ENCODE results near the gene WRAP73.

WRAP73 gene

GRCh38 chr1:3614755-3615742 lies 34.9 kb downstream of the WRAP73 start:
- DNase-seq, result peak in 1 of 56 donors; percentile 28

GRCh38 chr1:3612123-3612522 lies 37.8 kb downstream of the WRAP73 start:
- DNase-seq, result no peak

- peak in 12 of 56 donors; percentile 5 to 78 (median 34) for DNase-seq
Measured at GRCh38 chr1:3611170-3612019, 38.5 kb downstream of the WRAP73 start, which contains the start of gene MEGF6. MEGF6 (minus strand) TSS chr1:3611508; CDS start chr1:3611268, 240 bp downstream.

- DNase-seq, result no peak
Measured at GRCh38 chr1:3610527-3611169, 39.3 kb downstream of the WRAP73 start.

- no peak for DNase-seq
Measured at GRCh38 chr1:3609769-3610526, 40.0 kb downstream of the WRAP73 start.

- DNase-seq, result peak in 1 of 56 donors; percentile 20
Measured at GRCh38 chr1:3609016-3609768, 40.7 kb downstream of the WRAP73 start.

- DNase-seq, result no peak
Measured at GRCh38 chr1:3608154-3608553, 41.7 kb downstream of the WRAP73 start.

- DNase-seq, result no peak
Measured at GRCh38 chr1:3607703-3608065, 42.2 kb downstream of the WRAP73 start.

GRCh38 chr1:3606779-3607702 lies 42.9 kb downstream of the WRAP73 start:
- no peak for DNase-seq

GRCh38 chr1:3604997-3605823 lies 44.7 kb downstream of the WRAP73 start:
- DNase-seq, result no peak

GRCh38 chr1:3604468-3604974 lies 45.4 kb downstream of the WRAP73 start:
- no peak for DNase-seq

GRCh38 chr1:3603571-3604467 lies 46.1 kb downstream of the WRAP73 start:
- no peak for DNase-seq

- no peak for DNase-seq
Measured at GRCh38 chr1:3603156-3603555, 46.7 kb downstream of the WRAP73 start.

GRCh38 chr1:3602375-3602774 lies 47.5 kb downstream of the WRAP73 start:
- DNase-seq, result no peak

- DNase-seq, result peak in 13 of 56 donors; percentile 14 to 81 (median 36)
Measured at GRCh38 chr1:3601743-3602142, 48.2 kb downstream of the WRAP73 start.

- no peak for DNase-seq
Measured at GRCh38 chr1:3600354-3600753, 49.5 kb downstream of the WRAP73 start.

- no peak for DNase-seq
Measured at GRCh38 chr1:3599816-3600215, 50.1 kb downstream of the WRAP73 start.
